Natural killer cell (primary cell): ENCODE measurements around the gene CCR2. TPM values are rescaled to one million over a fixed set of nuclear protein-coding genes. Genes with fewer than 3 reads are reported as not detected.
"Not testable (repeated sequence)": the region's sequence is repeated elsewhere in the genome, so short reads cannot be mapped to it uniquely, and the experiment has no call there.

Experiments
- ATAC-seq, 3 donors: fragments of 150-1000 bp in 2 of 3; fragments of 200-7000 bp in 1 of 3; cut with Tn5 transposase; 1 replicate in 1 of 3; 2 replicates in 2 of 3; pipeline ENCODE4 v1.10.0; 2021; ENCODE audit warnings: mild to moderate bottlenecking in 2 of 3, moderate library complexity in 2 of 3
- DNase-seq, 2 donors: peaks; one replicate each; pipeline versions ENCODE4 v3.0.0 to v3.0.0-alpha.2; 2013 to 2021; ENCODE audit warnings: mixed read lengths in 1 of 2
- H3K27ac ChIP-seq: one replicate; pipeline ENCODE4 v1.5.1; 2013; ENCODE audit warnings: mild to moderate bottlenecking, low read length
- H3K27me3 ChIP-seq: one replicate; pipeline ENCODE4 v1.6.1; 2013; ENCODE audit warnings: low read length; ENCODE audit not compliant: control insufficient read depth, insufficient read depth
- H3K36me3 ChIP-seq: one replicate; pipeline ENCODE4 v1.6.1; 2013; ENCODE audit warnings: low read length; ENCODE audit not compliant: control insufficient read depth, insufficient read depth
- H3K4me1 ChIP-seq: one replicate; pipeline ENCODE4 v1.6.1; 2013; ENCODE audit warnings: low read length; ENCODE audit not compliant: control insufficient read depth, insufficient read depth
- H3K4me3 ChIP-seq: one replicate; pipeline ENCODE4 v1.5.1; 2013; ENCODE audit warnings: low read length
- H3K9me3 ChIP-seq: one replicate; pipeline ENCODE4 v1.6.1; 2013; ENCODE audit warnings: low read length; ENCODE audit not compliant: control insufficient read depth, insufficient read depth
- H3K27ac Mint-ChIP-seq, 2 donors: one replicate each; pipeline ENCODE4 v1.8.0; 2022; ENCODE audit warnings: mild to moderate bottlenecking in 2 of 2, mixed read lengths in 2 of 2, moderate library complexity in 1 of 2
- H3K27me3 Mint-ChIP-seq, 2 donors: one replicate each; pipeline ENCODE4 v1.8.0; 2022; ENCODE audit warnings: low read depth in 2 of 2, mixed read lengths in 2 of 2
- H3K36me3 Mint-ChIP-seq: one replicate; pipeline ENCODE4 v1.8.0; 2022; ENCODE audit warnings: mixed read lengths
- H3K4me1 Mint-ChIP-seq, 2 donors: one replicate each; pipeline ENCODE4 v1.8.0; 2022; ENCODE audit warnings: mixed read lengths in 2 of 2
- H3K4me3 Mint-ChIP-seq: one replicate; pipeline ENCODE4 v1.8.0; 2022; ENCODE audit warnings: mild to moderate bottlenecking, moderate library complexity, mixed read lengths
- H3K9me3 Mint-ChIP-seq, 2 donors: one replicate each; pipeline ENCODE4 v1.8.0; 2022; ENCODE audit warnings: mixed read lengths in 2 of 2
- WGBS: methylation state at CpG from one replicate; pipeline ENCODE4 v1.1.7; 2013; ENCODE audit warnings: missing lambda C conversion rate; ENCODE audit not compliant: insufficient coverage; 5-methylcytosine and 5-hydroxymethylcytosine counted together
- intact Hi-C: fragments of 100-400 bp; cut with micrococcal nuclease; formaldehyde crosslinking; loops from one replicate; pipeline ENCODE4 v1.14.2; 2022
- total RNA-seq, 4 donors: library from RNA; stranded (reverse); fragments of 120-200 nt in 1 of 4; gene quantifications; one replicate each; pipeline versions ENCODE4 v1.2.3 to v1.2.4, GENCODE V29; 2013 to 2022
- TF ChIP-seq, protein P1 (sequence below): fragments of 200-600 bp; IDR thresholded peaks from one replicate; pipeline ENCODE4 v1.8.0; 2022; ENCODE audit warnings: antibody characterized with exemption

Gene CCR2
- total RNA-seq, 3 donors from 2014 or later (not counting 1 experiment from before 2014, with no cell fraction given), result 0.21 to 9.8 (median 1.7) TPM

GRCh38 chr3:46400846-46401245 lies 46.9 kb downstream of the CCR2 start:
- H3K36me3 ChIP-seq, result no peaks in the 10 kb centered on the region
- WGBS, result 92% methylated on average over 5 of the region's 5 CpGs
- no peaks in the 10 kb centered on the region for H3K27me3 ChIP-seq
- TF ChIP-seq, protein P1, sequence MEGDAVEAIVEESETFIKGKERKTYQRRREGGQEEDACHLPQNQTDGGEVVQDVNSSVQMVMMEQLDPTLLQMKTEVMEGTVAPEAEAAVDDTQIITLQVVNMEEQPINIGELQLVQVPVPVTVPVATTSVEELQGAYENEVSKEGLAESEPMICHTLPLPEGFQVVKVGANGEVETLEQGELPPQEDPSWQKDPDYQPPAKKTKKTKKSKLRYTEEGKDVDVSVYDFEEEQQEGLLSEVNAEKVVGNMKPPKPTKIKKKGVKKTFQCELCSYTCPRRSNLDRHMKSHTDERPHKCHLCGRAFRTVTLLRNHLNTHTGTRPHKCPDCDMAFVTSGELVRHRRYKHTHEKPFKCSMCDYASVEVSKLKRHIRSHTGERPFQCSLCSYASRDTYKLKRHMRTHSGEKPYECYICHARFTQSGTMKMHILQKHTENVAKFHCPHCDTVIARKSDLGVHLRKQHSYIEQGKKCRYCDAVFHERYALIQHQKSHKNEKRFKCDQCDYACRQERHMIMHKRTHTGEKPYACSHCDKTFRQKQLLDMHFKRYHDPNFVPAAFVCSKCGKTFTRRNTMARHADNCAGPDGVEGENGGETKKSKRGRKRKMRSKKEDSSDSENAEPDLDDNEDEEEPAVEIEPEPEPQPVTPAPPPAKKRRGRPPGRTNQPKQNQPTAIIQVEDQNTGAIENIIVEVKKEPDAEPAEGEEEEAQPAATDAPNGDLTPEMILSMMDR, result no peak
- no peaks in the 10 kb centered on the region for H3K27me3 Mint-ChIP-seq
- no peak overlapping the region for H3K27ac Mint-ChIP-seq
- no peak for DNase-seq
- ATAC-seq, result no peak
- intact Hi-C loops, result no loop called here
- H3K9me3 Mint-ChIP-seq, result no peaks in the 10 kb centered on the region
- no peak overlapping the region for H3K4me3 Mint-ChIP-seq
- peaks cover 13% of the 10 kb centered on the region for H3K4me1 ChIP-seq
- H3K4me3 ChIP-seq, result no peak overlapping the region
- H3K36me3 Mint-ChIP-seq, result no peaks in the 10 kb centered on the region
- no peak overlapping the region for H3K27ac ChIP-seq
- H3K9me3 ChIP-seq, result no peaks in the 10 kb centered on the region
- peaks cover 10 to 12% of the 10 kb centered on the region in 2 donors for H3K4me1 Mint-ChIP-seq

- H3K36me3 Mint-ChIP-seq, result no peaks in the 10 kb centered on the region
- Histone ChIP-seq H3K9me3 (no peaks in the 10 kb centered on the region), H3K27ac (no peak overlapping the region), H3K4me3 (no peak overlapping the region), H3K4me1 (peaks cover 9% of the 10 kb centered on the region), H3K27me3 (no peaks in the 10 kb centered on the region), H3K36me3 (no peaks in the 10 kb centered on the region)
- 100% methylated on average over 2 of the region's 2 CpGs for WGBS
- DNase-seq (no peak), ATAC-seq (no peak)
- TF ChIP-seq, protein P1, result no peak
- no peaks in the 10 kb centered on the region for H3K27me3 Mint-ChIP-seq
- H3K4me1 Mint-ChIP-seq, result peaks cover 5 to 10% of the 10 kb centered on the region in 2 donors
- intact Hi-C loops, result no loop called here
- no peak overlapping the region for H3K4me3 Mint-ChIP-seq
- no peak overlapping the region for H3K27ac Mint-ChIP-seq
- no peaks in the 10 kb centered on the region for H3K9me3 Mint-ChIP-seq
Measured at GRCh38 chr3:46401579-46401978, 47.7 kb downstream of the CCR2 start.

- H3K9me3 ChIP-seq, ATAC-seq, DNase-seq, H3K27me3 Mint-ChIP-seq, H3K27ac Mint-ChIP-seq, H3K4me3 ChIP-seq, H3K27ac ChIP-seq, H3K9me3 Mint-ChIP-seq, H3K27me3 ChIP-seq, H3K4me3 Mint-ChIP-seq, intact Hi-C loops, H3K36me3 Mint-ChIP-seq, H3K36me3 ChIP-seq: not testable (repeated sequence)
- H3K4me1 Mint-ChIP-seq, result peaks cover 9 to 18% of the 10 kb centered on the region in 2 donors
- H3K4me1 ChIP-seq, result peaks cover 17% of the 10 kb centered on the region
- 100% methylated on average over 4 of the region's 4 CpGs for WGBS
Measured at GRCh38 chr3:46402902-46403301, 49.0 kb downstream of the CCR2 start.

GRCh38 chr3:46405301-46406019 lies 51.5 kb downstream of the CCR2 start:
- ATAC-seq, result no peak
- Histone ChIP-seq H3K27ac (no peak overlapping the region), H3K36me3 (no peaks in the 10 kb centered on the region), H3K27me3 (no peaks in the 10 kb centered on the region), H3K4me1 (peaks cover 34% of the 10 kb centered on the region), H3K4me3 (no peak overlapping the region), H3K9me3 (no peaks in the 10 kb centered on the region)
- Mint-ChIP-seq H3K9me3 (no peaks in the 10 kb centered on the region), H3K4me1 (peaks cover 9 to 30% of the 10 kb centered on the region in 2 donors), H3K27ac (peak overlapping the region; percentile 87 to 92), H3K27me3 (no peaks in the 10 kb centered on the region), H3K36me3 (no peaks in the 10 kb centered on the region), H3K4me3 (peak overlapping the region; percentile 37)
- DNase-seq, result no peak
- TF ChIP-seq, protein P1, result no peak
- intact Hi-C loops, result no loop called here
- WGBS, result 91% methylated on average over 11 of the region's 11 CpGs
